GM19099 (cell line): ENCODE results near the gene GNAT3.

Experiments used
- POLR2A ChIP-seq: IDR thresholded peaks from 3 replicates; pipeline ENCODE4 v1.6.1; 2011; ENCODE audit warnings: low read depth; ENCODE audit not compliant: insufficient read length; ENCODE audit errors: extremely low read depth

Gene GNAT3

GRCh38 chr7:80521809-80522208, 9.9 kb upstream of the GNAT3 start:
- TF ChIP-seq POLR2A, result no peak

GRCh38 chr7:80520199-80520598, 8.3 kb upstream of the GNAT3 start:
- TF ChIP-seq POLR2A, result no peak

DNA sequence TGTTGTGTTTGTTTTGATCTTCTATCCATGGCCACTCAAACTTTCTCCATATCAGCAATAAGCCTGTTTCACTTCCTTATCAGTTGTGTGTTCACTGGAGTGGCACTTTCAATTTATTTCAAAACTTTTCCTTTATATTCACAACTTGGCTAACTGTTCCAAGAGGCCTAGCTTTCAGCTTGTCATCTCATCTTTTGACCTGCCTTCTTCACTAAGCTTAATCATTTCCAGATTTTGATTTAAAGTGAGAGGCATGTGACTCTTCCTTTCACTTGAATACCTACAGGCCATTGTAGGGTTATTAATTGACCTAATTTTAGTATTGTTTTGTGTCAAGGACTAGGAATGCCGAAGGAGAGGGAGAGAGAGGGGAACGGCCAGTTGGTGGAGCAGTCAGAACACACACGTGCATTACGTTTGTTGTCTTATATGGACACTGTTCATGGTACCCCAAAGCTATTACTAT, 5.5 kb upstream of the GNAT3 start:
- no peak for TF ChIP-seq POLR2A

GRCh38 chr7:80515298-80515697, 3.4 kb upstream of the GNAT3 start:
- TF ChIP-seq POLR2A, result no peak

GRCh38 chr7:80510021-80510420, 1.8 kb downstream of the GNAT3 start:
- TF ChIP-seq POLR2A, result no peak

GRCh38 chr7:80508440-80508839, 3.4 kb downstream of the GNAT3 start:
- no peak for TF ChIP-seq POLR2A

DNA sequence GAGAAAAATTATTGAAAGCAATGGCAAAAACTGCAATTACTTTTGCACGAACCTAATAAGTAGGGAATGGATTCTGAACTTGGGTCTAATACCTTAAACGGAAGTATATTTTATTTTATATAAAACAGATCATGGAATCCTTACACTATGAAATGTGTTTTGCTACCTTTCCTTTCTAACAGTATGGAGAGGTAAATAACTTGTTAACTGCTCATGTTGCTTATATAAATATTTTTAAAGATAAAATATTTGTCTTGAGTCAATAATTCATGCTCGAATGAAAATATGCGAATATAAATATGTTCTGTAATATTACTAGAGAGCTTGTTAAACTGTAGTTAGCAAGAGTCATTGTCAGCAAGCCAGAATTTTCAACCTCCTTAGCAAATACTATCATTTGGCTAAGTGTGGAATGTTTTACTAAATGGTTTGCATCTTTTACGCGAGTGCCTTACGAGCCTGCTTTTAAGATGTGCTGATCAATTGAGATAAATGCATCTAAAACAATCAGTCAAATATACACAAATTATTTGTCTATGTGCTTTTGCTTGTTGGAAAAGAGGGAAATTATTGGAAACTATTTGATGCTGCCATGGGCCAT, 5.9 kb downstream of the GNAT3 start:
- TF ChIP-seq POLR2A, result no peak

- TF ChIP-seq POLR2A, result no peak
Observed at GRCh38 chr7:80500325-80500724, 11.5 kb downstream of the GNAT3 start.

GRCh38 chr7:80499350-80499953, 12.4 kb downstream of the GNAT3 start:
- no peak for TF ChIP-seq POLR2A

DNA sequence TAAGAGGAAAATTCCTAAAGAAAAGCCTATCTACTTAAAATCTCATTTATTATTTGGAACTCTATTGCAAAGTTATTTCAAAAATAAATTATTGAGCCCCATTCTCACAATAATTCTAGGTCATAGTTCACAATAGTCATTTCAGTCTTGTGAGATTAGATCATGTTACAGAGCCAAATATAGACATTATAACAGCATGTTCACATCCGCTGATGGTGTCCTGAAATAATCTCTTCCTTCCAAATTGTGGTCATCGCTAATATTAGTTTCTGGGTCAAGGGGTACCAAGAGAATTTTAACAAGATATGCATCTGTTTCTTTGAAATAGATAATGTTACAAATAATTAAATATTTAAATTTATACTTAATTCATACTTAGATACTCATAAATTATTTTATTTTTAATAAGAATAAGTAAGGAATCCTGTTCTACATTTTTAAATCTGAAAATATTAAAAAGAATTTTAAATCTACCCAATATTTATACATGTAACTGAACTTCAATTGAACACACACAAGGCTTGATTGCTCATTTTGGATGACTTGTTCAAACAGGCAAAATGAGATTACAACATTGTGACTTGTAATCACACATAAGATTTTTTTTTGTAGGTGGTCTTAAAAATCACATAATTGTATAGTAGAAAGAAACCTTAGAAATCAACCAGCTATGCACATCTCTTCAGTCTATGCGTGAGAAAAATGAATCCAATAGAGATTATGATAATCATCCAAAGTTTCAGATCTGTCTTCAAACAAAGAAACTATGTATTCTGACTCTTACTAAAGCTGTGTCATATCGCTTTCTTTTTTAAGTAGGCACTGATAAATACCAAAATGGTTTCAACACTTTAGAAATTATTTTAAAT, 13.1 kb downstream of the GNAT3 start:
- no peak for TF ChIP-seq POLR2A

GRCh38 chr7:80496586-80496985, 15.3 kb downstream of the GNAT3 start:
- no peak for TF ChIP-seq POLR2A

DNA sequence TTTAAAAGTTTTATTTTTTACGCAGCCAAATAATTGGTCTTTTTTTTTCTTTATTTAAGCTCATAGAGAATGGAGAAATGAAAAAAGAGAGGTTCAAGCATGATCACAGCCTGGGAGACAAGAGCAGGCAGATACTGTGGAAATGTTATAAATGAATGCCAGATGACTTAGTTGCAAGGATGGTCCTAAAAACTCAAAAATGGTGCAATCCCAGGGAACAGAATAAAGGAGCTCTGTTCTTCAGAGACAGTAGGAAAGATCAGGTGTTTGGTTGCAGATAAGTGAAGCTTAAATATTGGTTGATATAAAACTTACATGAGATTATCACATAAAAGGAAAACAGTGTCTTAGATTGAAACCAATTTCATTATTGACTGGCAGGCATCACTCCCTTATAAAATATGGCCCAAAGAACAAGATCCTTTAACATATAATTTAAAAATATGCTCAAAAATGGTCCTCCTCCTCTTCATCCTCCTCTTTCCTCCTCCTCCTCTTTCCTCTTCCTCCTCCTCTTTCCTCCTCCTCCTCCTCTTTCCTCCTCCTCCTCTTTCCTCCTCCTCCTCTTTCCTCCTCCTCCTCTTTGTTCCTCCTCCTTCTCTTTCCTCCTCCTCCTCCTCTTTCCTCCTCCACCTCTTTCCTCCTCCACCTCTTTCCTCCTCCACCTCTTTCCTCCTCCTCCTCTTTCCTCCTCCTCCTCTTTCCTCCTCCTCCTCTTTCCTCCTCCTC, 18.6 kb downstream of the GNAT3 start:
- TF ChIP-seq POLR2A, result no peak

DNA sequence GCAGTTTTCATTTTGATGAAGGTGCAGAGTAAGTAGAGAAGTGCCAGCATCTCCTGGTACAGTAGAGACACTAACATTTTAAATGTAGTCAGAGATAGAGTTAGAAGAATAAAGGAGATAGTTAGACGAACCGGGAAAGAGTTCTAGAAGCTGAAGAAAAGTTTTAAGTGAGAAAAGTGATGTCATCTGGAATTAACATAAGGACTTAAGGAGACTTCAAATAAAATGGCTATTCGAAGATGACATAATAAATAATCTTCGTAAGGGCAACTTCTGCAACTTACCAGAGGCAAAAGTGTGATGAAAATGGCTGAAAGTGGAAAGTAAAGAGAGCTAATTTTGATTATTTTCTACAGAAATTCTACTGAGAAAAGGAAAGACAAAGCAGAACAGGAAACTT, 20.4 kb downstream of the GNAT3 start:
- TF ChIP-seq POLR2A, result no peak

- no peak for TF ChIP-seq POLR2A
Observed at GRCh38 chr7:80488851-80489370, 23.0 kb downstream of the GNAT3 start.

DNA sequence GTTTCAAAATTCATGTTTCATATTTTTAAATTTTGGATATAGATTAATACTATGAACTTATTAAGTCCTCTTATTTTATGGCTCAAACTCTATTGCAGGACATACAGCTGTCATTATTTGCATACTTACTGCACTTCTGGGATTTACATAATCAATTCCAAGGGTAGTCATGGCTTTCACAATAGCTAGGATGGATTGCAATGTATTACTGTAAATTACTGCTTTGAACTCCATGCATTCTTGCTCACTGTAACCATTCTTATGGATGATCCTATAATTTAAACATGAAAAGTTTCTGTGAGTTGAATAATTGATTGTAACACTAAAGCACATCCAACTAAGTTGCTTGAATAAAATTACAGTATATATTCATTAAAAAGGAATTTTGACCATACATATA, 23.5 kb downstream of the GNAT3 start:
- TF ChIP-seq POLR2A, result no peak
